Esophagus muscularis mucosa (tissue), 4 donors: Measurements from ENCODE around the gene ARHGEF5.

Experiments
- EP300 ChIP-seq: sonication (generic); formaldehyde crosslinking; IDR thresholded peaks from one replicate; pipeline ENCODE4 v1.6.1; 2017; ENCODE audit warnings: antibody characterized with exemption
- POLR2A ChIP-seq: fragments of 450-650 bp; IDR thresholded peaks from one replicate; pipeline ENCODE4 v1.6.1; 2017; ENCODE audit warnings: antibody characterized with exemption, moderate library complexity, mild to moderate bottlenecking, low read depth
- POLR2AphosphoS5 ChIP-seq, 2 donors: sonication (generic); formaldehyde crosslinking; IDR thresholded peaks; one replicate each; pipeline ENCODE4 v1.6.1; 2017; ENCODE audit warnings: antibody characterized with exemption in 2 of 2
- TF ChIP-seq, protein P1 (sequence below), 3 experiments: fragments of 200-600 bp in 2 of 3; fragments of 450-650 bp in 1 of 3; sonication (generic) in 2 of 3; IDR thresholded peaks; one replicate each; pipeline ENCODE4 v1.5.1; 2017 to 2019; ENCODE audit warnings: antibody characterized with exemption in 3 of 3, mild to moderate bottlenecking in 2 of 3, moderate library complexity in 1 of 3

DNA sequence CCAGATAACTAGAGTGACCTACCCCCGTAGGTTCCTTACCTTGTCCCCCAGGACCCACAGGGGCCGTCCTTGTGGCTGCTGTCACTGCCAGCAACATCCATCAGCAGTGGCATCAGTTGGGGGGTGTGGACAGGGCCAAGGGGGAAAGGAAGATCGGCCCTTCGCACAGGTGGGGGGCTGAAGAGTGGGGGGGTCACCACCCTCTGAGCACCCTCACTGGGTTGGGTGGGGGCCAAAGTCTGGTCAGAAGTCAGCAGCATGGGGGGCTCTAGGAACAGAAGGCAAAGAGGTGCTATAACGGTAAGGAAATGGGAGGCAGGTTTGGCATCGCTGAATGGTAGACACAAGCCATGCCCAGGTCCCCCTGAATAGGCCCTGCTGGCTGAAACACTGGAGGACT, 43.7 kb downstream of the ARHGEF5 start:
- TF ChIP-seq, protein P1, sequence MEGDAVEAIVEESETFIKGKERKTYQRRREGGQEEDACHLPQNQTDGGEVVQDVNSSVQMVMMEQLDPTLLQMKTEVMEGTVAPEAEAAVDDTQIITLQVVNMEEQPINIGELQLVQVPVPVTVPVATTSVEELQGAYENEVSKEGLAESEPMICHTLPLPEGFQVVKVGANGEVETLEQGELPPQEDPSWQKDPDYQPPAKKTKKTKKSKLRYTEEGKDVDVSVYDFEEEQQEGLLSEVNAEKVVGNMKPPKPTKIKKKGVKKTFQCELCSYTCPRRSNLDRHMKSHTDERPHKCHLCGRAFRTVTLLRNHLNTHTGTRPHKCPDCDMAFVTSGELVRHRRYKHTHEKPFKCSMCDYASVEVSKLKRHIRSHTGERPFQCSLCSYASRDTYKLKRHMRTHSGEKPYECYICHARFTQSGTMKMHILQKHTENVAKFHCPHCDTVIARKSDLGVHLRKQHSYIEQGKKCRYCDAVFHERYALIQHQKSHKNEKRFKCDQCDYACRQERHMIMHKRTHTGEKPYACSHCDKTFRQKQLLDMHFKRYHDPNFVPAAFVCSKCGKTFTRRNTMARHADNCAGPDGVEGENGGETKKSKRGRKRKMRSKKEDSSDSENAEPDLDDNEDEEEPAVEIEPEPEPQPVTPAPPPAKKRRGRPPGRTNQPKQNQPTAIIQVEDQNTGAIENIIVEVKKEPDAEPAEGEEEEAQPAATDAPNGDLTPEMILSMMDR (IDR thresholded peaks at IDR 0.05): no peak
- TF ChIP-seq POLR2A (no peak), POLR2AphosphoS5 (IDR thresholded peaks at IDR 0.05) (no peak), EP300 (no peak)
